Endothelial cell of umbilical vein (primary cell): ENCODE results near the gene GDF2. TPM values are rescaled to one million over a fixed set of nuclear protein-coding genes. Genes with fewer than 3 reads are reported as not detected.

Experiments
- BruUV-seq: library from RNA; stranded (reverse); fragments of 400-500 nt; replicated peaks from 2 replicates; lab custom pipeline; 2021; lab: Mats Ljungman, UMichigan
- CTCF ChIA-PET: fragments of 300-600, 350-600 bp; sonication (Branson Sonifier 250); formaldehyde crosslinking; loops from one replicate; lab custom pipeline; 2021; ENCODE audit warnings: antibody characterized with exemption, inconsistent platforms; lab: Charles Lee
- POLR2A ChIA-PET: fragments of 300-600, 350-600 bp; sonication (Branson Sonifier 250); formaldehyde crosslinking; loops from one replicate; lab custom pipeline; 2021; ENCODE audit warnings: antibody characterized with exemption, inconsistent platforms; lab: Charles Lee
- DNase-seq: peaks from one replicate; pipeline ENCODE4 v3.0.0-alpha.2; 2011; ENCODE audit warnings: low read depth, low spot score
- FAIRE-seq: peaks from 2 replicates; lab custom pipeline; 2011; peaks lifted over from hg19 to GRCh38; lab: Jason Lieb, UNC
- H2AFZ ChIP-seq: 2 replicates; pipeline ENCODE4 v1.6.0; 2012; ENCODE audit warnings: low read depth, low read length, control low read depth, inconsistent platforms
- H3K27ac ChIP-seq: 2 replicates; pipeline ENCODE4 v1.5.1; 2011; ENCODE audit warnings: low read depth, mild to moderate bottlenecking, control low read depth, low read length, moderate library complexity; ENCODE audit not compliant: insufficient read depth
- H3K27me3 ChIP-seq, 2 experiments: 2 replicates each; pipeline versions ENCODE4 v1.6.0 to v1.6.1; 2011; ENCODE audit warnings: low read length in 2 of 2, mixed read lengths in 1 of 2; ENCODE audit not compliant: control insufficient read depth in 2 of 2, insufficient read depth in 2 of 2
- H3K36me3 ChIP-seq, 2 experiments: 2 replicates in 1 of 2; 3 replicates in 1 of 2; pipeline ENCODE4 v1.5.1; 2011; ENCODE audit warnings: low read length in 2 of 2, mild to moderate bottlenecking in 1 of 2, moderate library complexity in 1 of 2; ENCODE audit not compliant: control insufficient read depth in 2 of 2, insufficient read depth in 2 of 2; ENCODE audit errors: extremely low read depth in 1 of 2
- H3K4me1 ChIP-seq: 3 replicates; pipeline ENCODE4 v1.5.1; 2011; ENCODE audit warnings: mild to moderate bottlenecking, low read length; ENCODE audit not compliant: control insufficient read depth, insufficient read depth; ENCODE audit errors: extremely low read depth
- H3K4me2 ChIP-seq: 2 replicates; pipeline ENCODE4 v1.6.1; 2011; ENCODE audit warnings: low read length, control low read depth, mixed read lengths; ENCODE audit not compliant: insufficient read depth
- H3K4me3 ChIP-seq, 3 experiments: fragments of 200-600 bp in 1 of 3; sonication (generic), shearing (Covaris generic) in 1 of 3; replicated peaks in 1 of 3; 2 replicates each; pipeline ENCODE4 v1.5.1; 2011 to 2016; ENCODE audit warnings: control low read depth in 3 of 3, low read length in 3 of 3, mild to moderate bottlenecking in 2 of 3, inconsistent platforms in 1 of 3, low read depth in 1 of 3, moderate library complexity in 1 of 3; ENCODE audit not compliant: insufficient read depth in 1 of 3
- H3K79me2 ChIP-seq: 2 replicates; pipeline ENCODE4 v1.6.0; 2012; ENCODE audit warnings: low read length, inconsistent platforms; ENCODE audit not compliant: control insufficient read depth, insufficient read depth
- H3K9ac ChIP-seq: replicated peaks from 2 replicates; pipeline ENCODE3; 2011; ENCODE audit warnings: low read length, control low read depth; ENCODE audit not compliant: insufficient read depth; ENCODE audit errors: extremely low read depth
- H3K9me1 ChIP-seq: replicated peaks from 3 replicates; pipeline ENCODE4 v1.6.0; 2011; ENCODE audit warnings: mild to moderate bottlenecking, low read length; ENCODE audit not compliant: control insufficient read depth, insufficient read depth; ENCODE audit errors: extremely low read depth
- H3K9me3 ChIP-seq: replicated peaks from 2 replicates; pipeline ENCODE4 v1.5.1; 2012; ENCODE audit warnings: low read length, inconsistent platforms; ENCODE audit not compliant: control insufficient read depth, insufficient read depth
- H4K20me1 ChIP-seq: replicated peaks from 2 replicates; pipeline ENCODE3; 2011; ENCODE audit warnings: mild to moderate bottlenecking, low read length; ENCODE audit not compliant: control insufficient read depth, insufficient read depth; ENCODE audit errors: extremely low read depth
- EZH2 ChIP-seq: IDR thresholded peaks from 2 replicates; pipeline ENCODE4 v1.6.1; 2012; ENCODE audit warnings: borderline replicate concordance, low read depth, mild to moderate bottlenecking, moderate library complexity, low read length, inconsistent platforms; ENCODE audit not compliant: severe bottlenecking
- FOS ChIP-seq: IDR thresholded peaks from 2 replicates; pipeline ENCODE4 v1.6.1; 2011; ENCODE audit warnings: mild to moderate bottlenecking, low read length, moderate library complexity, borderline replicate concordance; ENCODE audit not compliant: insufficient read depth
- GATA2 ChIP-seq: IDR thresholded peaks from 2 replicates; pipeline ENCODE4 v1.7.0; 2011; ENCODE audit warnings: low read depth, mild to moderate bottlenecking, moderate library complexity, mixed read lengths, low read length; ENCODE audit not compliant: insufficient read length, insufficient read depth
- JUN ChIP-seq: IDR thresholded peaks from 2 replicates; pipeline ENCODE4 v1.6.1; 2011; ENCODE audit warnings: borderline replicate concordance, low read depth; ENCODE audit not compliant: insufficient read length, insufficient read depth
- MYC ChIP-seq: IDR thresholded peaks from one replicate; pipeline ENCODE4 v1.6.1; 2011; ENCODE audit warnings: mild to moderate bottlenecking, low read depth, low read length
- POLR2A ChIP-seq: IDR thresholded peaks from 2 replicates; pipeline ENCODE4 v1.6.1; 2012; ENCODE audit warnings: low read depth, mild to moderate bottlenecking, control low read depth, low read length
- POLR2AphosphoS5 ChIP-seq: IDR thresholded peaks from 2 replicates; pipeline ENCODE4 v1.6.1; 2012; ENCODE audit warnings: low read depth, mild to moderate bottlenecking, control low read depth, low read length, moderate library complexity; ENCODE audit not compliant: insufficient read depth
- dilution Hi-C: fragments of 300-500 bp; cut with MboI; formaldehyde crosslinking; loops from one replicate; pipeline ENCODE4 v1.15.0; 2019; ENCODE audit warnings: low sequenced_read_pairs; ENCODE audit not compliant: extremely low pct_ligation_motif_present
- intact Hi-C: fragments of 100-400 bp; cut with micrococcal nuclease; formaldehyde crosslinking; loops from one replicate; pipeline ENCODE4 v1.10.0; 2022
- polyA plus RNA-seq, 4 experiments: library from polyadenylated mRNA; depleted of rRNA in 3 of 4; stranded (reverse) in 3 of 4; unstranded in 1 of 4; fragments of >200 nt; gene quantifications; 2 replicates each; pipeline versions ENCODE4 v1.2.1 to v1.2.3, GENCODE V29; 2011 to 2012; ENCODE audit warnings: missing spikeins in 1 of 4
- total RNA-seq: library from RNA; stranded (reverse); gene quantifications from 2 replicates; pipeline ENCODE4 v1.2.3, GENCODE V29; 2021
- TF ChIP-seq, protein P1 (sequence below), 2 donors: IDR thresholded peaks; 1 replicate in 1 of 2; 2 replicates in 1 of 2; pipeline ENCODE4 v1.5.1; 2011; ENCODE audit warnings: low read length in 2 of 2, mild to moderate bottlenecking in 2 of 2, moderate library complexity in 2 of 2, control low read depth in 1 of 2, inconsistent platforms in 1 of 2, low read depth in 1 of 2; ENCODE audit not compliant: insufficient read depth in 1 of 2; ENCODE audit errors: extremely low read depth in 1 of 2
- TF ChIP-seq, protein P2 (sequence below): IDR thresholded peaks from 2 replicates; pipeline ENCODE4 v1.6.1; 2011; ENCODE audit not compliant: insufficient read depth, insufficient read length

Gene GDF2
- total and polyA plus RNA-seq, 2 donors (not counting 3 experiments of a cell fraction or from before 2014, with no cell fraction given): not detected

DNA sequence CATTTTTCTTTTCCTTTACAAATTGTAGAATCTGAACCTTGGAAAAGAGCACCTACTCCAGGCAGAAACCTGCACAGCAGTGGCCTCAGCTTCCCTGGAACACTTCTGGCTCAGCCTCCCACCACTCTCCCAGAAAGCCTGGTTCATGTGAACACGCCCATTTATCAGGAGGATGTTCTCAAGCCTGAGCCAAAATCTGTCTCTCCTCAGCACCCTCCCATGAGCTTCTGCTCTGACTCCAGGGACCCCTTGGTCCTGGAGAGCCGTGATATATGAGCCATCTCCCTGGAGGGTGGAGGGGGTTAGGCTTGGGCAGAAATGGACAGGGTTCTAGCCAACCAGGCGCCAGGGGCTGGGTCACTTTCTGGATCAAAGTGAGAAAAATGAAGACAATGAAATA is 10.1 kb downstream of the GDF2 start:
- no peaks in the 10 kb centered on the region for H3K9me3 ChIP-seq
- POLR2A ChIA-PET: no interaction called here
- H3K4me2 ChIP-seq: no peak overlapping the region
- BruUV-seq: no TSS peak
- H3K27ac ChIP-seq: no peak overlapping the region
- no peak overlapping the region for H3K9ac ChIP-seq
- H4K20me1 ChIP-seq: no peaks in the 10 kb centered on the region
- DNase-seq: no peak
- no peaks in the 10 kb centered on the region for H3K9me1 ChIP-seq
- H3K4me3 ChIP-seq: no peak overlapping the region
- intact Hi-C loops (no loop called here), dilution Hi-C loops (no loop called here)
- no peaks in the 10 kb centered on the region for H3K79me2 ChIP-seq
- no peaks in the 10 kb centered on the region for H3K36me3 ChIP-seq
- FAIRE-seq: no peak
- CTCF ChIA-PET: interaction anchor here (1.4 kb wide), 1 partner anchor 285 kb away, joined by 3 read pairs; no protein-coding TSS in a partner anchor
- H3K4me1 ChIP-seq: no peaks in the 10 kb centered on the region
- no peak overlapping the region for H2AFZ ChIP-seq
- H3K27me3 ChIP-seq: peaks cover 0 to 4% of the 10 kb centered on the region in 2 experiments
- no peak for TF ChIP-seq MYC
- TF ChIP-seq, protein P1, sequence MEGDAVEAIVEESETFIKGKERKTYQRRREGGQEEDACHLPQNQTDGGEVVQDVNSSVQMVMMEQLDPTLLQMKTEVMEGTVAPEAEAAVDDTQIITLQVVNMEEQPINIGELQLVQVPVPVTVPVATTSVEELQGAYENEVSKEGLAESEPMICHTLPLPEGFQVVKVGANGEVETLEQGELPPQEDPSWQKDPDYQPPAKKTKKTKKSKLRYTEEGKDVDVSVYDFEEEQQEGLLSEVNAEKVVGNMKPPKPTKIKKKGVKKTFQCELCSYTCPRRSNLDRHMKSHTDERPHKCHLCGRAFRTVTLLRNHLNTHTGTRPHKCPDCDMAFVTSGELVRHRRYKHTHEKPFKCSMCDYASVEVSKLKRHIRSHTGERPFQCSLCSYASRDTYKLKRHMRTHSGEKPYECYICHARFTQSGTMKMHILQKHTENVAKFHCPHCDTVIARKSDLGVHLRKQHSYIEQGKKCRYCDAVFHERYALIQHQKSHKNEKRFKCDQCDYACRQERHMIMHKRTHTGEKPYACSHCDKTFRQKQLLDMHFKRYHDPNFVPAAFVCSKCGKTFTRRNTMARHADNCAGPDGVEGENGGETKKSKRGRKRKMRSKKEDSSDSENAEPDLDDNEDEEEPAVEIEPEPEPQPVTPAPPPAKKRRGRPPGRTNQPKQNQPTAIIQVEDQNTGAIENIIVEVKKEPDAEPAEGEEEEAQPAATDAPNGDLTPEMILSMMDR (IDR thresholded peaks at IDR 0.05; ENCODE audit: extremely low read depth in 1 of 2, insufficient read depth in 1 of 2, low read depth in 1 of 2, low read length in 2 of 2): no peak
- no peak for TF ChIP-seq POLR2AphosphoS5
- TF ChIP-seq, protein P2, sequence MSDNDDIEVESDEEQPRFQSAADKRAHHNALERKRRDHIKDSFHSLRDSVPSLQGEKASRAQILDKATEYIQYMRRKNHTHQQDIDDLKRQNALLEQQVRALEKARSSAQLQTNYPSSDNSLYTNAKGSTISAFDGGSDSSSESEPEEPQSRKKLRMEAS: no peak

DNA sequence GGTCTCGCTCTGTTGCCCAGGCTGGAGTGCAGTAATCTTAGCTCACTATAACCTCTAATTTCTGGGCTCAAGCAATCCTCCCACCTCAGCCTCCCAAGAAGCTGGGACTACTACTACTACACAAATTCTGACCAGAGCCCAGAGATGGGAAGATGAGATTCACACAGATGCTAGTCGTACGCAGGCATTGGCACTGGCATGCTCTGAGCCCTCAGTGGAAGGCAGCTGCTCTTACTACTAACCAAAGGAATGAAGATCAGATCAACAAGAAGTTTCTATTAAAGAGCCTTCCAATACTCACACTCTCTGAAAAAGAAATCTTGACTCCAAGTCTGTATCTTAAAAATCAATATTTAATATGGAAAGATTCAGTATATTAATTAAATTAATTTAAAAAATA is 10.7 kb downstream of the GDF2 start:
- no peaks in the 10 kb centered on the region for H3K4me1 ChIP-seq
- no peak overlapping the region for H3K9ac ChIP-seq
- DNase-seq (no peak), FAIRE-seq (no peak)
- no peak overlapping the region for H2AFZ ChIP-seq
- no peak overlapping the region for H3K4me2 ChIP-seq
- TF ChIP-seq GATA2 (no peak), POLR2AphosphoS5 (no peak), POLR2A (no peak), EZH2 (no peak), JUN (no peak), FOS (no peak), MYC (no peak)
- TF ChIP-seq, protein P1 (IDR thresholded peaks at IDR 0.05; ENCODE audit: extremely low read depth in 1 of 2, insufficient read depth in 1 of 2, low read depth in 1 of 2, low read length in 2 of 2): no peak
- TF ChIP-seq, protein P2: no peak
- H3K27me3 ChIP-seq: peaks cover 0 to 8% of the 10 kb centered on the region in 2 experiments
- dilution Hi-C loops: no loop called here
- H3K9me3 ChIP-seq: no peaks in the 10 kb centered on the region
- intact Hi-C loops: no loop called here
- ChIA-PET CTCF (interaction anchor here (1.2 to 1.4 kb wide), 3 partner anchors 10 to 285 kb away, joined by 3 to 5 read pairs (median 3); no protein-coding TSS in a partner anchor), POLR2A (no interaction called here)
- no TSS peak for BruUV-seq
- no peak overlapping the region for H3K27ac ChIP-seq
- no peaks in the 10 kb centered on the region for H3K9me1 ChIP-seq
- no peaks in the 10 kb centered on the region for H3K79me2 ChIP-seq
- no peaks in the 10 kb centered on the region for H4K20me1 ChIP-seq
- no peaks in the 10 kb centered on the region for H3K36me3 ChIP-seq
- no peak overlapping the region for H3K4me3 ChIP-seq
